DOHH2 (cell line): ENCODE measurements around the gene GHR.

Experiments
- H3F3A ChIP-seq: fragments of 200-600 bp; sonication (generic), shearing (Covaris generic); 2 replicates; pipeline ENCODE4 v1.6.0; 2016; ENCODE audit warnings: antibody characterized with exemption, mild to moderate bottlenecking; ENCODE audit not compliant: control insufficient read depth, insufficient read depth
- H3K27ac ChIP-seq: fragments of 200-600 bp; sonication (generic); 2 replicates; pipeline ENCODE4 v1.5.1; 2014; ENCODE audit warnings: low read depth, mild to moderate bottlenecking, low read length, moderate library complexity
- H3K27me3 ChIP-seq: fragments of 200-600 bp; sonication (generic); 2 replicates; pipeline ENCODE4 v1.6.1; 2014; ENCODE audit warnings: mild to moderate bottlenecking, low read length, mixed read lengths; ENCODE audit not compliant: control insufficient read depth
- H3K36me3 ChIP-seq: fragments of 200-600 bp; sonication (generic); 2 replicates; pipeline ENCODE4 v1.6.1; 2014; ENCODE audit warnings: mild to moderate bottlenecking, low read length, moderate library complexity, mixed read lengths; ENCODE audit not compliant: control insufficient read depth
- H3K4me1 ChIP-seq: fragments of 200-600 bp; sonication (generic); 2 replicates; pipeline ENCODE4 v1.6.1; 2014; ENCODE audit warnings: mild to moderate bottlenecking, low read length, mixed read lengths; ENCODE audit not compliant: control insufficient read depth
- H3K4me2 ChIP-seq: fragments of 200-600 bp; sonication (generic); 2 replicates; pipeline ENCODE4 v1.6.0; 2014; ENCODE audit warnings: mild to moderate bottlenecking, low read length, moderate library complexity
- H3K4me3 ChIP-seq: fragments of 200-600 bp; sonication (generic); 2 replicates; pipeline ENCODE4 v1.5.1; 2014; ENCODE audit warnings: mild to moderate bottlenecking, low read length, mixed read lengths
- H3K79me2 ChIP-seq: fragments of 200-600 bp; sonication (generic); 2 replicates; pipeline ENCODE4 v1.6.1; 2014; ENCODE audit warnings: mild to moderate bottlenecking, low read length, mixed read lengths; ENCODE audit not compliant: control insufficient read depth
- H3K9me2 ChIP-seq: fragments of 200-600 bp; sonication (generic); replicated peaks from 2 replicates; pipeline ENCODE4 v1.6.1; 2014; ENCODE audit warnings: mild to moderate bottlenecking, low read length, mixed read lengths; ENCODE audit not compliant: control insufficient read depth
- H3K9me3 ChIP-seq: fragments of 200-600 bp; sonication (generic); 2 replicates; pipeline ENCODE4 v1.6.1; 2014; ENCODE audit warnings: antibody characterized with exemption, low read length, mixed read lengths; ENCODE audit not compliant: control insufficient read depth, insufficient read depth
- H4K20me1 ChIP-seq: fragments of 200-600 bp; sonication (generic); 2 replicates; pipeline ENCODE4 v1.6.0; 2014; ENCODE audit warnings: low read depth, mild to moderate bottlenecking, antibody characterized with exemption, low read length, moderate library complexity; ENCODE audit not compliant: control insufficient read depth, insufficient read depth
- EZH2phosphoT487 ChIP-seq: fragments of 200-600 bp; sonication (generic); IDR thresholded peaks from 2 replicates; pipeline ENCODE4 v1.6.1; 2017; ENCODE audit warnings: borderline replicate concordance, mild to moderate bottlenecking, antibody characterized with exemption, low read length, moderate library complexity, mixed read lengths
- TF ChIP-seq, protein P1 (sequence below): fragments of 200-600 bp; sonication (generic); IDR thresholded peaks from one replicate; pipeline ENCODE4 v1.5.1; 2014; ENCODE audit warnings: antibody characterized with exemption, mild to moderate bottlenecking, low read depth, low read length; ENCODE audit not compliant: poor library complexity, severe bottlenecking

Gene GHR

GRCh38 chr5:42498000-42498399 is 74.8 kb downstream of the GHR start:
- no peak for TF ChIP-seq EZH2phosphoT487
- TF ChIP-seq, protein P1, sequence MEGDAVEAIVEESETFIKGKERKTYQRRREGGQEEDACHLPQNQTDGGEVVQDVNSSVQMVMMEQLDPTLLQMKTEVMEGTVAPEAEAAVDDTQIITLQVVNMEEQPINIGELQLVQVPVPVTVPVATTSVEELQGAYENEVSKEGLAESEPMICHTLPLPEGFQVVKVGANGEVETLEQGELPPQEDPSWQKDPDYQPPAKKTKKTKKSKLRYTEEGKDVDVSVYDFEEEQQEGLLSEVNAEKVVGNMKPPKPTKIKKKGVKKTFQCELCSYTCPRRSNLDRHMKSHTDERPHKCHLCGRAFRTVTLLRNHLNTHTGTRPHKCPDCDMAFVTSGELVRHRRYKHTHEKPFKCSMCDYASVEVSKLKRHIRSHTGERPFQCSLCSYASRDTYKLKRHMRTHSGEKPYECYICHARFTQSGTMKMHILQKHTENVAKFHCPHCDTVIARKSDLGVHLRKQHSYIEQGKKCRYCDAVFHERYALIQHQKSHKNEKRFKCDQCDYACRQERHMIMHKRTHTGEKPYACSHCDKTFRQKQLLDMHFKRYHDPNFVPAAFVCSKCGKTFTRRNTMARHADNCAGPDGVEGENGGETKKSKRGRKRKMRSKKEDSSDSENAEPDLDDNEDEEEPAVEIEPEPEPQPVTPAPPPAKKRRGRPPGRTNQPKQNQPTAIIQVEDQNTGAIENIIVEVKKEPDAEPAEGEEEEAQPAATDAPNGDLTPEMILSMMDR = no peak
- no peak overlapping the region for H3K4me3 ChIP-seq
- H3K27ac ChIP-seq = no peak overlapping the region
- H3K4me2 ChIP-seq = no peak overlapping the region
- H3K9me3 ChIP-seq = no peaks in the 10 kb centered on the region
- no peaks in the 10 kb centered on the region for H3K36me3 ChIP-seq
- no peaks in the 10 kb centered on the region for H3F3A ChIP-seq
- H4K20me1 ChIP-seq = no peaks in the 10 kb centered on the region
- no peaks in the 10 kb centered on the region for H3K27me3 ChIP-seq
- no peaks in the 10 kb centered on the region for H3K9me2 ChIP-seq
- no peaks in the 10 kb centered on the region for H3K4me1 ChIP-seq
- no peaks in the 10 kb centered on the region for H3K79me2 ChIP-seq

GRCh38 chr5:42499016-42499415 is 75.8 kb downstream of the GHR start:
- no peaks in the 10 kb centered on the region for H4K20me1 ChIP-seq
- TF ChIP-seq, protein P1 = no peak
- TF ChIP-seq EZH2phosphoT487 = no peak
- H3K9me2 ChIP-seq = no peaks in the 10 kb centered on the region
- H3K4me3 ChIP-seq = no peak overlapping the region
- no peaks in the 10 kb centered on the region for H3K79me2 ChIP-seq
- H3K4me1 ChIP-seq = no peaks in the 10 kb centered on the region
- H3K4me2 ChIP-seq = no peak overlapping the region
- H3K27ac ChIP-seq = no peak overlapping the region
- no peaks in the 10 kb centered on the region for H3K36me3 ChIP-seq
- H3K9me3 ChIP-seq = no peaks in the 10 kb centered on the region
- H3F3A ChIP-seq = no peaks in the 10 kb centered on the region
- H3K27me3 ChIP-seq = no peaks in the 10 kb centered on the region

DNA sequence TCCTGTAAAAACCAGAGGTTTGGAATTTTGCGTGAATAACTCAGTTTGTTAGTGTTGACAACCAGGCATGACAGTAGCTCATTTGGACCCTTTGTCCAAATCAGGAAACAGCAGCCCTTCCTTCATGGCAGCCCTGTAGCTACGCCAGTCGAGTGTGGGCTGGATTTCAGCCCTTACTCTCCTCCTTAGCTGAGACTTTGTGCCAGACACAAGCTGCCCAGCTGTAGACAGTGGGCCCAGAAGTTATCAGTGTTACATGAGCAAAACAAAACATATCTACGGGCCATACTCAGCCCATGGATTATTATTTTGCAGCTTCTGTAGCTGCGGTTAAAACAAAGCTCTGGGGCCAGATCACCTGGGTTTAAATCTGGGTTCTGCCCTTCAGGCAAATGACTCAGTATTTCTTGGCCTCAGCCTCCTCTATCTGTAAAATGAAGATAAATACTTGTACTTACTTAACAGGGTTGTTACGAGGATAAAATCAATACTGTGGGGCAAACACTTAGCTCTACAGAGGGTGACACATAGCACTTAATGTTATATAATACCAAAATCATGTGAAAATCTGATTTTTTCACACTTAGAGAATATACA is 76.9 kb downstream of the GHR start:
- H3K4me2 ChIP-seq = no peak overlapping the region
- H3K9me2 ChIP-seq = no peaks in the 10 kb centered on the region
- H3K4me1 ChIP-seq = no peaks in the 10 kb centered on the region
- no peaks in the 10 kb centered on the region for H3K9me3 ChIP-seq
- no peaks in the 10 kb centered on the region for H3K79me2 ChIP-seq
- H3K4me3 ChIP-seq = no peak overlapping the region
- no peaks in the 10 kb centered on the region for H3K36me3 ChIP-seq
- no peaks in the 10 kb centered on the region for H3F3A ChIP-seq
- no peaks in the 10 kb centered on the region for H3K27me3 ChIP-seq
- no peak for TF ChIP-seq EZH2phosphoT487
- TF ChIP-seq, protein P1 = no peak
- no peak overlapping the region for H3K27ac ChIP-seq
- no peaks in the 10 kb centered on the region for H4K20me1 ChIP-seq
